GM21526 (cell line): ENCODE measurements around the gene GRID2.

ENCODE experiments used
- ATAC-seq: cut with Tn5 transposase; IDR thresholded peaks from one replicate; pipeline ENCODE4 v1.9.1; 2021; ENCODE audit warnings: moderate library complexity; ENCODE audit not compliant: unreplicated experiment, low FRiP score

The GRID2 gene

DNA sequence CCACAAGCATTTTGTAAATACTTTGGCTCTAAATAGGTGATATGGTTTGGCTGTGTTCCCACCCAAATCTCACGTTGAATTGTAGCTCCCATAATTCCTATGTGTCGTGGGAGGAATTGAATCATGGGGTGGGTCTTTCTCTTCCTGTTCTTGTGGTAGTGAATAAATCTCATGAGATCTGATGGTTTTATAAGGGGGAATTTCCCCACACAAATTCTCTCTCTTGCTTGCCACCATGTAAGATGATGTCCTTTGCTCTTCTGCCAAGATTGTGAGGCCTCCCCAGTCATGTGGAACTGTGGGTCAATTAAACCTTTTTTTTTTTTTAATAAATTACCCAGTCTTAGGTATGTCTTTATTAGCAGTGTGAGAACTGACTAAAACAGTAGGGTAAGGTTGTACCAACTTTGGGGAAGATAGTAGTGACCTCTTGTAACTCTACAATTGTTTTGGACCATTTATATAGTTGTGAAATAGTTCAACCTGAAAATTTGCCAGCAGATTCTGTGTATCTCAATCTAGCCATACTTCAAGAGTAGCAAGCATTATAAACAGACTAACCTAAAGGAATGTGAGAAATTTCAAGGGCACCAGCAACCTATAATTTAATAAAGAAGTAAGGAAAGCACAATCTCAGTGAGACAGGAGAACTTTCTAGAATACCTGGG, 727.8 kb downstream of the GRID2 start:
- no peak for ATAC-seq

- ATAC-seq, result no peak
Measured at GRCh38 chr4:93042746-93043145, 739.0 kb downstream of the GRID2 start.

GRCh38 chr4:93053140-93053539, 749.4 kb downstream of the GRID2 start:
- no peak for ATAC-seq

DNA sequence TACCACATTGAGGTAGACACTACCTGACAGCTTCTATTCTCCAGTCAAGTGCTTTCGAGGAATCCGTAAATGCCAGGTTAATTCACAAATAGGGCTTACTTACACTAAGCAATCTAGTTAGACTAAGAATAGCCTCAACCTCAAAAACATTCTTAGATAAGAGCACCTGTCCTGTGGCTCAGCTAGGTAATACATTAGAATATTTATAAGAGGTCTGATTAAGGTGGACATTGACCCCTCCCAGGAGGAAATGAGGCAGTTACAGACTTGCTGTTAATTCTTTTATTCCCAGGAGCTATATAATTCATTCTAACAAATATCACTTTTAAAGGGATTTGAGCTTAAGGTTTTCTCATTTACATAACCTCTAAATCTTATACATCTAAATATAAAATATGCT, 758.1 kb downstream of the GRID2 start:
- ATAC-seq, result no peak

GRCh38 chr4:93063325-93063724, 759.6 kb downstream of the GRID2 start:
- ATAC-seq, result no peak

DNA sequence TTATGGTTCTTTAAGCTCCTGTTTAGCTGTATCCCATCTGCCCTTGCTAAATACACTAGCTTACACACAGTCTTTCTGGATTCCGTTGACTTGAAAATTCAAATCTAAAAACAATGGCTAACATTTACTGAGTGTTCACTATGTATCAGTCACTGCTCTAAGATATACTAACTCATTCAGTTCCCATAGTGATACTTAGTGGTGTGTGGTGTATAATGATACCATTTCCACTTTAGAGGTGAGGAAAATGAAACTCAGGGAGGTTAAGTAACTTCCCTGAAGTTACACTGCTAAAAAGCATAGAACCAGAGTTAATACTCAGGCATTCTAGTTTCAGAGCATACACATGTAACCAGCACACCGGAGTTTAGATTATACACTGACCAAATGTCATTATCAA, 762.0 kb downstream of the GRID2 start:
- ATAC-seq, result no peak

DNA sequence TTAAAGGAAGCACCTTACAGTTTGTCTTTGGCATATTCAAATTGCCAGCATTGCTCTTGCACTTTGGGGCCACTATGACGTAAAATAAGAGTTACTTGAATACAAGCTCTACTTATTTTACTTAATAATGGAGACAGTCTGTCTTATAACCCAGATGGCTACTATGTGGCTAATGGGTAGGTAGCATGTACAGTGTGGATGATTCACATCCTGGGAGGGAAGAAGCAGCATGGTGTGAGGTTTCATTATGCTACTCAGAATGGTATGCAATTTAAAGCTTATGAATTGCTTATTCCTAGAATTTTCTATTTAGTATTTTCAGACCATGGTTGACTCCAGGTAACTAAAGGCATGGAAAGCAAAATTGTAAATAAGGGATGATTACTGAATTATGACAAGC, 763.0 kb downstream of the GRID2 start:
- ATAC-seq, result no peak

GRCh38 chr4:93072292-93072691, 768.5 kb downstream of the GRID2 start:
- ATAC-seq, result no peak

DNA sequence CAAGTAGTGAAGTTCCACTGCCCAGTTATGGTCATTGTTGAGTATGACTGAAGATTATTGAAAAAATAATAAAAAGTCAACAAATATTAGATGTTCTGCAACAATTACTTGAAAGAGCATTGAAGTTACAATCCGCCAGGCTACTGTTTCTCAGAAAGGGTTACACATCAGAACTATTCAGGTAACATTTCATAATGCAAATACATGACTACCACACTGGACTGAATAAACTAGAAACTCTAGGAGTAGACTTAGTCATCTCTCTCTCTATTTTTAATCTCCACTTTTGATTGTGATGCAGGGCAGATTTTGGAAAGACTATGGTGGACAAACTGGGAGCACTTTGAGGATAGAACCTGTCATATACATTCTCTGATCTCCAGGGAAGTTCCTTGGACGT, 776.5 kb downstream of the GRID2 start:
- ATAC-seq, result no peak

DNA sequence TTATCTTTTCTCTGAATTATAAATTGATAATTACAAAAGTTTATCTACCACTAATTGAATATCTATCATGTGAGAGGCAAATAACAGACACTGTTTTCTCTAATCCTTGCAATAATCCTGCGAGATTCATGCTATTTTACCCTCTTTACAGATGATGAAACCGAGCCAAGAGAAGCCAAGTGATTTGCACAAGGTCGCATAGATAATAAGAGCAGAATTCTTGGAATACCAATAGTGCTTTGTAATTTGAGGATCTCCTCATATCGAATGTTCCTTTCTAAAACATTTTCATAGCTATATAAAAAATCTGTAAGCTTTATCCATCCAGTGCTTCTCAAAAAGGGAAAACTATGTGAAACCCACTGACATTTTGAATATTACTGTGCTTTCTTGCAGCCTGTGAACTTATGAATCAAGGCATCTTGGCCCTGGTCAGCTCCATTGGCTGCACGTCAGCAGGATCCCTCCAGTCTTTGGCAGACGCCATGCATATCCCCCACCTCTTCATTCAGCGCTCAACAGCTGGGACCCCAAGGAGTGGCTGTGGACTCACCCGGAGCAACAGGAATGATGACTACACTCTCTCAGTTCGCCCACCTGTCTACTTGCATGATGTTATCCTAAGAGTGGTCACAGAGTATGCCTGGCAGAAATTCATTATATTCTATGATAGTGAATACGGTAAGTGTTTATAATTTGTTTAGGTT, 781.0 kb downstream of the GRID2 start:
- no peak for ATAC-seq

DNA sequence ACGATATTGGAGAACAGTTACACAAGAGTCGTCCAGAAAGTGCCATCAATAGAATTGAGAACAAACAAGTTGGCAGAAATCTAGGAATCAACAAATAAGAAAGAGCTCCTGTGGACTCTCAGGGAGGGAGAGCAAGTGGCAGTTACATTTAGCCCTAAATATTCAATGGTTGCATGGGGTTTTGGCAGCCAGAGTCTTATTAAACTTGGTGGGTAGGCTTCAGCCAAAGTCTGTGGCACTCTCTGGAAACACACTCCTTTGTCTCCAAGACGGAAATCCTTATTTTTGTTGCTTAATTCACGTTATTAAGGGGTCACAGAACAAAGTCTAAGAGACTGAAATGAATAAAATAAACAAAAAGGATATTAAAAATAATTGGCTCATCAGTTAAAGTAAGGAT, 782.6 kb downstream of the GRID2 start:
- ATAC-seq, result no peak

- no peak for ATAC-seq
Measured at GRCh38 chr4:93092765-93093164, 789.0 kb downstream of the GRID2 start.

DNA sequence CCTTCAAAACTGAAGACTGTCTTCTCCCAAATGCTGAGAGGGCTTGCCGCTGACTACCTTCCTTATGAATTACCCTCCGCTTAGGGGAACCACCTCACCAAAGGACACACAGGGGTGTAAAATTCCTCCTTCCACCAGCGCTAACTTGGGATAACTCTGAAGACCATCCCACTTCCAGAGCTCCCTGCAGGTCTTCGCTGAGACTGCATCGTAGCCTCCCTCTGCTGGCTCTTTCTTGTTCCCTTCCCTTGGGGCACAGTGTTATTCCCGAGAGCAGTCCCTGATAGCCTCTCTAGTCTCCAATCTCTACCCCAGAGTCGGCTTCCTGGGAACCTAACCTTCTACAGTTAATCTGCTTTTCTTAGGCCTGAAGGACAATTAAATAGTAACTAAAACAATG, 799.3 kb downstream of the GRID2 start:
- ATAC-seq, result no peak

DNA sequence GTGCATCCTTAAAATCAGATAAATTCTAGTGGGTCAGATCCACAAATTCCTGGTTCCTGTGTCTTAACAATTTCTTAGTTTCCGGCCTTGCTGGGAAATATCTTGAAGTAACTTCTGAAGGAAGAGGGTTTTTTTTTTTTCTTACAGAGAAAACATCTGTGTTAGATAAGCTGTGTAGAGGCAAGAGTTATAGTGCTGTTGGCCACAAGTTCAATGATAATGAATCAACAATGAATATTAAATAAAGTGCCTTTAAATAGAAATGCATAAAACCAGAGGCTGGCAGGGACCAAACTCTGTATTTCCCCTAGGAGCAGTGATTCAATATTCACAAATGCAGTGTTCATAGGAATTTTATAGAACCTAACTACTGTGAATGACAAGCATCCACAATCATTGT, 812.9 kb downstream of the GRID2 start:
- ATAC-seq, result no peak

DNA sequence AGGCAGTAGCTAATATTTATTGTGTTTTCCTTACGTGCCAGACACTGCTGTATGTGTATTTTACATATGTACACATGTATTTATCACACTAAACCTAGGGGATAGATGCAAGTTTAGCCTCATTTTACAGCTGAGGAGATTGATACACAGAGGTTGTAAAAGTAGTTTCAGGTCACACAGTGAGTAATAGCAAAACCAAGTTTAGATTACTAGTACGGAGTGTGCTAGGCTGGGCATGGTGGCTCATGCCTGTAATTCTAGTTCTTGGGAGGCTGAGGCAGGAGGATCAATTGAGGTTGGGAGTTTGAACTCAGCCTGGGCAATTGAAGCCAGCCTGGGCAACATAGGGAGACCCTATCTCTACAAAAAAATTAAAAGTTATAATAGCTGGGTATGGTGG, 823.7 kb downstream of the GRID2 start:
- ATAC-seq, result no peak

DNA sequence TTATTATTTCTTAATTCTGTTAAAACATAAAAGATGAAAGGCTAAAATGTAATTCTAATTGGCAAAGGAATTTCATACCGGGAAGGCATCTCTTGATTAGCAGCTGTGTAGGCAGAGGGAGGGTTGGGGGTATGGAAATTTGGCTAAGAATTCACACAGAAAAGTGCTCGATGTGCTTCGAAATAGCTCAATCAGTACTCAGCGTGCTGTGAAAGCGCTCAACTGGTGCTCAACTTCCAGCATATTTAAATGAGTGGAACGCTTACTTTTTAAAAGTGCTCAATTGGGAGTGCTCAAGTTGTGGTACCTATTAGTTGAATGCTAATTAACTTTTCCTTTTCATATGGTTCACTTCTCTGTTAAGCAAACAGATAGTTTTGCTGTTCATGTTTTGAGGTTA, 828.9 kb downstream of the GRID2 start:
- ATAC-seq, result no peak

- no peak for ATAC-seq
Measured at GRCh38 chr4:93139118-93139517, 835.4 kb downstream of the GRID2 start.

DNA sequence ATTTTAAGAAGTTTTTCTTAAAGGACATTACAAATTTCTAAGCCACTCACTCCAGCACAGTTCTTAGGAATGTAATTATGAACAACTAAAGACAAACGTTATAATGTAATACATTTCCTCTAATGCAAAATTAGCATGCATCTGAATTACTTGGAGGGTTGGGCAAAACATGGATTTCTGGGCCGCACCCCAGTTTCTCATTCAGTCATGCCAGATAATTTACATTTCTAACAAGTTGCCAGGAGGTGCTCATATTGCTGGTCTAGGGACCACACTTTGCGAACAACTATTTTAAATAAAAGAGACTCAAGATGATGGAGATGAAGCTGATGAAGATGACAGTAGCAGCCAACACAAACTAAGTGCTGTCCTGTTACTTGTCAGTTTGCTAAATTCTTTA, 840.1 kb downstream of the GRID2 start:
- ATAC-seq, result no peak

- no peak for ATAC-seq
Measured at GRCh38 chr4:93144644-93145043, 840.9 kb downstream of the GRID2 start.

GRCh38 chr4:93147524-93148212, 843.9 kb downstream of the GRID2 start:
- ATAC-seq, result no peak

- ATAC-seq, result no peak
Measured at GRCh38 chr4:93152491-93152890, 848.7 kb downstream of the GRID2 start.

GRCh38 chr4:93157986-93158385, 854.2 kb downstream of the GRID2 start:
- no peak for ATAC-seq
